Measurements from ENCODE around the gene LYVE1. TPM values are rescaled to one million over a fixed set of nuclear protein-coding genes. Genes with fewer than 3 reads are reported as not detected.
A peak's percentile ranks its signal among the peaks of the same experiment; 100 is the strongest.
"Not testable (repeated sequence)": the region's sequence is repeated elsewhere in the genome, so short reads cannot be mapped to it uniquely, and the experiment has no call there.

The LYVE1 gene
- total RNA-seq, 3 donors from 2014 or later, result 0.27 to 0.33 TPM; not detected in 1

DNA sequence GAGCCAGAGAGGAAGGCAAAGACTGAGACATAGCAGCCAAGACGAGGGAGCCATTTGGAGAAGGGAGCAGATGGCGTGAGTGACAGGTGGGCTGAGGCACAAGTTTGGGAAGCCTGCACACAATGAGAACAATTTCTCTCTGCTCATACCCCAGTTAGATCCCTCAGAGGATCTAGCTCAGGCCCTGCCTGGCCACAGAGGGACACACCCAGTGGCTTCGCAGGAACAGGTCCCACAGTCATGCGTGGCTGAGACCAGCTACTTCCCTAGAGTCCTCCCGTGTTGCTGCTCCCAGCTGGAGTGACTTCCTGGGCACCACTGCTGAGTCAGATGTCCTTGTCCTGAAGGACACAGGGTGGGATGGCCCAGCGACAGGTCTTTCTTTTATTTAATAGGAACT is 33.4 kb upstream of the LYVE1 start:
- peaks cover 7% of the 10 kb centered on the region for H3K27me3 Mint-ChIP-seq (ENCODE audit: low read depth)
- no peak for DNase-seq
- no peaks in the 10 kb centered on the region for H3K36me3 Mint-ChIP-seq (ENCODE audit: insufficient read depth)
- H3K4me1 Mint-ChIP-seq (ENCODE audit: low read depth), result peaks cover 9% of the 10 kb centered on the region
- H3K4me3 Mint-ChIP-seq, result no peak overlapping the region
- no peak for ATAC-seq
- no peaks in the 10 kb centered on the region for H3K9me3 Mint-ChIP-seq

- Mint-ChIP-seq H3K9me3 (peaks cover 6% of the 10 kb centered on the region), H3K4me3 (no peak overlapping the region), H3K27me3 (ENCODE audit: low read depth) (peaks cover 7% of the 10 kb centered on the region), H3K4me1 (ENCODE audit: low read depth) (peaks cover 7% of the 10 kb centered on the region), H3K36me3 (ENCODE audit: insufficient read depth) (no peaks in the 10 kb centered on the region)
- DNase-seq (no peak), ATAC-seq (no peak)
Measured at GRCh38 chr11:10600570-10601248, 32.2 kb upstream of the LYVE1 start.

- Mint-ChIP-seq H3K4me3 (no peak overlapping the region), H3K9me3 (peaks cover 6% of the 10 kb centered on the region), H3K27me3 (ENCODE audit: low read depth) (peaks cover 7% of the 10 kb centered on the region), H3K4me1 (ENCODE audit: low read depth) (peaks cover 7% of the 10 kb centered on the region), H3K36me3 (ENCODE audit: insufficient read depth) (no peaks in the 10 kb centered on the region)
- DNase-seq (no peak), ATAC-seq (no peak)
Measured at GRCh38 chr11:10599388-10600175, 31.1 kb upstream of the LYVE1 start.

DNA sequence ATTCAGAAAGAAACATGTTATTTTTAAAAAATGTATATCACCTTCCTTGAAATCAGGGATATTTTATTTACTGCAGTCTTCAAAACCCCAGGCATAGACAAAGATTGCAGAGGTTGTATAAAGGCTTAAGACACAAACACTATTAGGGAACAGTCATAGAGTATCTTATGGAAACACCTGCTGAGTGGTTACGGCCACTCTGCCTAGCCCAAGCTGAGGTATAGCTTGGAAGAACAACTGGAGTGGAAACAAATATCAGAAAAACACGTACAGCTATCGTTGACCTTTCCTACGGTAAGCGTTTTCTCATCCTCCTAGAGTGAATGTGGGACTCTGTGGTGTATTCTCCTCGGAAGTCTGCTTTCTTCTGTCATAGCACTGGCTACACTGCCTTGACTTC is 30.4 kb upstream of the LYVE1 start:
- Mint-ChIP-seq H3K4me3 (no peak overlapping the region), H3K36me3 (ENCODE audit: insufficient read depth) (no peaks in the 10 kb centered on the region), H3K9me3 (peaks cover 6% of the 10 kb centered on the region), H3K27me3 (ENCODE audit: low read depth) (peaks cover 7% of the 10 kb centered on the region), H3K4me1 (ENCODE audit: low read depth) (peaks cover 4% of the 10 kb centered on the region)
- no peak for DNase-seq
- ATAC-seq, result no peak

DNA sequence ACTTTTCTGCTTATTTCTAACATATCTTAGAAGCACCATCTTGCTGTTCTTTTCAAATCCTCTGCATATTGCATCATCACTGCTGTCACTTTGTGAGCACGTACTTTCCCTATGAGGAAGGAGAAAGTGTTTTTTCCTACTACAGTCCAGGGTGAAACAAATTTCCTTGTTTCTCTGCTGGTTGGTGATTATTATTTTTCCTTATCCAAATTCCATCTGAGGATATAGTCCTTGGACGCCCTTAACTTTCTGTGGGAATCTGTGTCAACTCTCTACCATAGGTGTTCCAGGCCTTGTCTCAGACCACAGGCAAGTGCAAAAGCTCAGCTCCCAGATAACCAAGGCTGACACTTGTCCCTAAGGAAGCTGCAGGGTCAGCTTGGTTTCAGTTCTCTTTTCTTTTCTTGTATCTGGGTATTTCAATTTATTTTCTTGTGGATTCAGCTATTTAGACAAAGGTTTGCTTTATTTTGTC is 29.4 kb upstream of the LYVE1 start:
- H3K9me3 Mint-ChIP-seq, result peaks cover 6% of the 10 kb centered on the region
- H3K27me3 Mint-ChIP-seq (ENCODE audit: low read depth), result peaks cover 7% of the 10 kb centered on the region
- DNase-seq (no peak), ATAC-seq (no peak)
- peaks cover 4% of the 10 kb centered on the region for H3K4me1 Mint-ChIP-seq (ENCODE audit: low read depth)
- H3K4me3 Mint-ChIP-seq, result no peak overlapping the region
- H3K36me3 Mint-ChIP-seq (ENCODE audit: insufficient read depth), result no peaks in the 10 kb centered on the region

DNA sequence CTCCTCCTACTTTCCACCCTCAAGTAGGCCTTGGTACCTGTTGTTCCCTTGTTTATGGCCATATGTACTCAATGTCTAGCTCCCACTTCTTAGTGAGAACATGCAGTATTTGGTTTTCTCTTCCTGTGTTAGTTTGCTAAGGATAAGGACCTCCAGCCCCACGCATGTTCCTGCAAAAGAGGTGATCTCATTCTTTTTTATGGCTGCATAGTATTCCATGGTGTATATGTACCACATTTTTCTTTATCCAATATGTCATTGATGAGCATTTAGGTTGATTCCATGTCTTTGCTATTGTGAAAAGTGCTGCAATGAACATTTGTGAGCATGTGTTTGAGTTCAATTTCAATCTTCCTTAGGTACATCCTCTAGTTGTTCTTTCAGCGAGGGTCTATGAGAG is 27.4 kb upstream of the LYVE1 start:
- H3K4me1 Mint-ChIP-seq (ENCODE audit: low read depth); H3K27me3 Mint-ChIP-seq (ENCODE audit: low read depth); H3K36me3 Mint-ChIP-seq (ENCODE audit: insufficient read depth); ATAC-seq; DNase-seq; H3K4me3 Mint-ChIP-seq; H3K9me3 Mint-ChIP-seq: not testable (repeated sequence)

DNA sequence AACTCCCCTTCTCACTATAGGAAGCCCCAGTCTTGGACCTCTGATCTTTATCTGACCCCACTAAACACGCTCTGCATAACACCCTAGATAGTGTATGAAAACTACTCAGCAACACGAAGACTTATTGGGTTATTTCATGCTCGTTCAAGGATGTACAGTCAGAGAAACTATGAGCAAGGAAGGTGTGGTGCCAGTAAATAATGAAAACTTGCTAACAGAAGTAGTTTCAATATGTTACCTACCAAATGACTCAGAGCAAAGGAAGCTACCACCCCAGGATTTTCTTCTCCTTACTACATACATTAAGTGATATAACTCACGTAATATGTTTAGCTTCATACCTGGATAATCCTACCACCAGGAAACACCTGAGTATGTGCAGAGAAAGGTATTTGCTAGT is 25.9 kb upstream of the LYVE1 start:
- Mint-ChIP-seq H3K36me3 (ENCODE audit: insufficient read depth) (no peaks in the 10 kb centered on the region), H3K9me3 (peaks cover 6% of the 10 kb centered on the region), H3K4me3 (no peak overlapping the region), H3K4me1 (ENCODE audit: low read depth) (no peaks in the 10 kb centered on the region), H3K27me3 (ENCODE audit: low read depth) (peaks cover 3% of the 10 kb centered on the region)
- ATAC-seq, result peak; percentile 40 to 77
- no peak for DNase-seq

DNA sequence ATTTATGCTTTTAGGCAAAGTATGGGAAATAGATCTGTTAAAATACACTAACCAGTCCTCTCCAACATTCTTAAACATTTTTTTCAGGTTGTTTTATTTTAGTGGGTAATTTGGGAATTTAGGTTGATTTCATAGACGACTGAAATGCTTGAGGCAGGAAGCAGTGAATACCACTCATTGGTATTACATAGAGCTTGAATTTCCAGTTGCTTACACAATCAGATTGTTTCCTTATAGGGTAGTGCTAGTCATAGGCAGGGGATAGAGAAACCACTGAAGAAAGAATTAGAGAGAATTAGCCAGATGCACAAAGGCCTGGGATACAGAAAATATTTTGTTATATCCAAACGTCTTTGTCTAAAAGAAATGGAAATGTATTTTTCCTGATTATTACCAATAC is 23.9 kb upstream of the LYVE1 start:
- no peaks in the 10 kb centered on the region for H3K36me3 Mint-ChIP-seq (ENCODE audit: insufficient read depth)
- peaks cover 3% of the 10 kb centered on the region for H3K27me3 Mint-ChIP-seq (ENCODE audit: low read depth)
- ATAC-seq (no peak), DNase-seq (no peak)
- no peak overlapping the region for H3K4me3 Mint-ChIP-seq
- peaks cover 6% of the 10 kb centered on the region for H3K9me3 Mint-ChIP-seq
- no peaks in the 10 kb centered on the region for H3K4me1 Mint-ChIP-seq (ENCODE audit: low read depth)

GRCh38 chr11:10591741-10592140 is 23.3 kb upstream of the LYVE1 start:
- Mint-ChIP-seq H3K36me3 (ENCODE audit: insufficient read depth) (no peaks in the 10 kb centered on the region), H3K4me3 (no peak overlapping the region), H3K4me1 (ENCODE audit: low read depth) (no peaks in the 10 kb centered on the region), H3K9me3 (peaks cover 6% of the 10 kb centered on the region), H3K27me3 (ENCODE audit: low read depth) (peaks cover 5% of the 10 kb centered on the region)
- DNase-seq (no peak), ATAC-seq (no peak)

DNA sequence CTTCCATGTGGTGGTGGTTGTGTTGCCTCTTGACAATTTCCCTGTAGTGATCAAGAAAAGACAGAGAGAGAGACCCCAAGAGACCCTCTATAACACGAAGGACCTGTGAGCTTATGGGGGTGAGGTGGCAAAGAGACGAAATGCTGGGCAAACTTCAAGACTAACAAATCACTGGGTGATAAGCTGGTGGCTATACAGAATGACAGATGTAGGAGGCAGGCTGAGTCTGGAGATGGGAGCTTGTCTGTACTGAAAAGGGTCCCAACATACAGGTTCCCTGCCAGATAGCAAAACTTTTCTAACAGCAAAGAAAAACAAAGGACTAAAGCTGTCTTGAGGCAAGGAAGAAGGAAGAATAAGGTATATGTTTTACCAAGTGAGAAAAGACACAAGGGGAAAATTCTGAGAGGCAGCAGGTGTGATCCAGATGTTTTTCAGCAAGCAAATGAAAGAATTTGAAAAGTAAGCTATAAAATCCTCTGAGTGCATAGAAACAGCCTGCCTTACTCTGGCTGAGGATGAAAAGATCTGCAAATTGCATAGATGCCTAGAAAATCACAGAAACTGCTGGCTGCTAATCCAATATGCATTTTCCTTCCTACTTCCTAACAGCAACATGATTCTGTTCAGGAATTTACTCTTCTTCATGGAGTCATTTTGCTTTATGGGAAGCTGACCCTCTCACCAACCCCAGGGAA is 21.9 kb upstream of the LYVE1 start:
- Mint-ChIP-seq H3K9me3 (no peaks in the 10 kb centered on the region), H3K27me3 (ENCODE audit: low read depth) (peaks cover 5% of the 10 kb centered on the region), H3K4me1 (ENCODE audit: low read depth) (no peaks in the 10 kb centered on the region), H3K36me3 (ENCODE audit: insufficient read depth) (no peaks in the 10 kb centered on the region), H3K4me3 (no peak overlapping the region)
- ATAC-seq (no peak), DNase-seq (no peak)

DNA sequence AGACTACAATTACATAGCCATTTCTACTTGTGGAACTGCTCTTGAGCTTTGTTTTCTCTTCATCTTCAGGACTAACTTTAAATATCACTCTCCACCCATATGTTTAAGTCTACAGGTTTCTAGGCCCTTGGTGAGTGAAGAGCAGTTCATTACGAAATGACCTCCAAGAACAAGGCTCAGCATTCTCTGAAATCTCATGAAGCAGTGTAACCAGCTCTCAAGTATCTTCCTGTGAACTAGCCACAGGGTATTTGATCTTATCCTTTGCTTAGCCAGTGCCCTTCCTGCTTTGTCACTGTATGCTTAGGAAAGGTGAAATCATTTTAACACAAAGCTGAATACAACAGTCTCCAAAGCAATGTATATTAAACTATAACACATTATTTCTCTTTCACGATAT is 20.4 kb upstream of the LYVE1 start:
- H3K36me3 Mint-ChIP-seq (ENCODE audit: insufficient read depth), result no peaks in the 10 kb centered on the region
- ATAC-seq (no peak), DNase-seq (no peak)
- H3K4me3 Mint-ChIP-seq, result no peak overlapping the region
- no peaks in the 10 kb centered on the region for H3K9me3 Mint-ChIP-seq
- no peaks in the 10 kb centered on the region for H3K4me1 Mint-ChIP-seq (ENCODE audit: low read depth)
- H3K27me3 Mint-ChIP-seq (ENCODE audit: low read depth), result peaks cover 5% of the 10 kb centered on the region

DNA sequence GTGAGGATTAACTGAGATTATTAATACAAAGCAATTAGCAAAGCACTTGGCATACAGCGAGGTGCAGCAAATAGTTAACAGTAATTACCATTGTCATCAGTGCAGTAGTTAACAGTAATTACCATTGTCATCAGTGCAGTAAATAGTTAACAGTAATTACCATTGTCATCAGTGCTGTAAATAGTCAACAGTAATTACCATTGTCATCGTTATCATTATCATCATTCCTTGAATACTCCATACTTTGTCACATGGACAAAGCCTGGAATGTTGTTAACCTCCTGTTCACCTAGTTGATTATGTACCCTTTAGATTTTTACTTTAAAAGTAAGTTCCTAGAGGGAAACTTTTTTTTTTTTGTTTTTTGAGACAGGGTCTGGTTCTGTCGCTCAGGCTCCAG is 19.5 kb upstream of the LYVE1 start:
- no peaks in the 10 kb centered on the region for H3K9me3 Mint-ChIP-seq
- ATAC-seq, result no peak
- peaks cover 5% of the 10 kb centered on the region for H3K27me3 Mint-ChIP-seq (ENCODE audit: low read depth)
- H3K4me1 Mint-ChIP-seq (ENCODE audit: low read depth), result no peaks in the 10 kb centered on the region
- H3K4me3 Mint-ChIP-seq, result no peak overlapping the region
- no peak for DNase-seq
- no peaks in the 10 kb centered on the region for H3K36me3 Mint-ChIP-seq (ENCODE audit: insufficient read depth)

- peaks cover 5% of the 10 kb centered on the region for H3K27me3 Mint-ChIP-seq (ENCODE audit: low read depth)
- no peaks in the 10 kb centered on the region for H3K9me3 Mint-ChIP-seq
- DNase-seq (no peak), ATAC-seq (no peak)
- no peaks in the 10 kb centered on the region for H3K36me3 Mint-ChIP-seq (ENCODE audit: insufficient read depth)
- no peaks in the 10 kb centered on the region for H3K4me1 Mint-ChIP-seq (ENCODE audit: low read depth)
- no peak overlapping the region for H3K4me3 Mint-ChIP-seq
Measured at GRCh38 chr11:10587388-10587787, 18.9 kb upstream of the LYVE1 start.

DNA sequence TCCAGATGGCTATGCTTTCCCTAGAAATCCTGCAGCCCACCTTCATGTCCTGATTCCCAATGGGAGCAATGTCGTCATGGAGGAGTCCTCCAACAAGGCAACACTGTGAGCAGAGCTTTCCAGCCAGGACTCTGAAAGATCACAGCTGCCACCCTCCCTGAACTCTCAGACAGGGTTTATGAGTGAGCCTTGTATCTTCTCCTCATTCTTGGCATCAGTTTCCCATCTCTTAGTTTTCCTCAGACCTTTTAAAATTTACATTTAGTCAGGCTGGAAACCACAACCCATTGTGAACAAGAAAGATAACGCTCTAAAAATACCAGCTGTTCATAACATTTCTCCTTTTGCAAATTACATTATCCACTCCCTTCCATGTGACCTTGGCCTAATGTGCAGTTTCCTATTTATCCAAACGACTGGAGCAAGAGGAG is 15.6 kb upstream of the LYVE1 start:
- H3K4me3 Mint-ChIP-seq, result no peak overlapping the region
- no peaks in the 10 kb centered on the region for H3K36me3 Mint-ChIP-seq (ENCODE audit: insufficient read depth)
- DNase-seq (no peak), ATAC-seq (no peak)
- no peaks in the 10 kb centered on the region for H3K9me3 Mint-ChIP-seq
- H3K27me3 Mint-ChIP-seq (ENCODE audit: low read depth), result peaks cover 2% of the 10 kb centered on the region
- no peaks in the 10 kb centered on the region for H3K4me1 Mint-ChIP-seq (ENCODE audit: low read depth)
